Right cardiac atrium (tissue), 5 donors: ENCODE results near the gene IKZF1. TPM values are rescaled to one million over a fixed set of nuclear protein-coding genes. Genes with fewer than 3 reads are reported as not detected.

Experiments used
- ATAC-seq, 2 donors: fragments of 200-7000 bp; cut with Tn5 transposase; one replicate each; pipeline versions ENCODE4 v1.8.0 to v1.9.1; 2020; ENCODE audit warnings: moderate library complexity in 2 of 2, mild to moderate bottlenecking in 1 of 2
- DNase-seq, 3 donors: peaks; one replicate each; pipeline ENCODE4 v3.0.0-alpha.2; 2020
- H3K27ac ChIP-seq: one replicate; pipeline ENCODE4 v1.5.1; 2013; ENCODE audit warnings: mild to moderate bottlenecking, low read length, control low read depth, moderate library complexity
- H3K27me3 ChIP-seq: one replicate; pipeline ENCODE4 v1.6.1; 2013; ENCODE audit not compliant: control insufficient read depth, insufficient read depth
- H3K4me1 ChIP-seq: one replicate; pipeline ENCODE4 v1.6.1; 2013; ENCODE audit warnings: low read length; ENCODE audit not compliant: control insufficient read depth, insufficient read depth
- H3K4me3 ChIP-seq: one replicate; pipeline ENCODE4 v1.5.1; 2013; ENCODE audit warnings: low read length, control low read depth
- H3K9me3 ChIP-seq: one replicate; pipeline ENCODE4 v1.6.1; 2013; ENCODE audit warnings: low read length; ENCODE audit not compliant: control insufficient read depth
- WGBS: extraction: QIAGEN DNeasy Blood & Tissue Kit; methylation state at CpG from one replicate; pipeline ENCODE4 v1.1.7; 2013; 5-methylcytosine and 5-hydroxymethylcytosine counted together
- intact Hi-C, 4 donors: fragments of 100-400 bp; cut with DNase I; formaldehyde crosslinking; loops; one replicate each; pipeline versions ENCODE4 v1.11.0 to v1.14.0; 2022 to 2023
- polyA plus RNA-seq: library from polyadenylated mRNA; stranded (reverse); fragments of 200-250 nt; gene quantifications from one replicate; pipeline ENCODE4 v1.2.3, GENCODE V29; 2013
- total RNA-seq, 4 donors: library from RNA; stranded (reverse); fragmentation: NEBNext Ultra II Directional; extraction: Animal tissue kit (Norgen Biotek cat#: 25700); gene quantifications; one replicate each; pipeline ENCODE4 v1.2.1, GENCODE V29; 2021
- donor health status: healthy with polysubstance abuse.
- donor health status: DM: no; HTN: yes; CAD: no.
- donor health status: DM: no; HTN: no; CAD: no.
- donor health status: DM: no; HTN: yes; CAD: no; lungs with severe emphysema.
- donor health status: DM: yes; HTN: yes; CAD: no.

The IKZF1 gene
- total and polyA plus RNA-seq, 5 donors: 0.54 to 6.8 (median 4.2) TPM

GRCh38 chr7:50284296-50284695 is 20.2 kb upstream of the IKZF1 start:
- Histone ChIP-seq H3K9me3 (no peaks in the 10 kb centered on the region), H3K27ac (no peak overlapping the region), H3K4me1 (no peaks in the 10 kb centered on the region), H3K27me3 (no peaks in the 10 kb centered on the region), H3K4me3 (no peak overlapping the region)
- ATAC-seq: no peak
- 93% methylated on average over 3 of the region's 3 CpGs for WGBS
- intact Hi-C loops: no loop called here
- DNase-seq: no peak

- intact Hi-C loops: no loop called here
- H3K27ac ChIP-seq: no peak overlapping the region
- 57% methylated on average over 4 of the region's 4 CpGs for WGBS
- H3K27me3 ChIP-seq: no peaks in the 10 kb centered on the region
- no peak for DNase-seq
- H3K9me3 ChIP-seq: no peaks in the 10 kb centered on the region
- H3K4me3 ChIP-seq: no peak overlapping the region
- H3K4me1 ChIP-seq: no peaks in the 10 kb centered on the region
- no peak for ATAC-seq
Observed at GRCh38 chr7:50285269-50285668, 19.2 kb upstream of the IKZF1 start.

- DNase-seq: no peak
- WGBS: 70% methylated on average over 1 of the region's 1 CpG
- intact Hi-C loops: no loop called here
Observed at GRCh38 chr7:50287129-50287528, 17.4 kb upstream of the IKZF1 start.

GRCh38 chr7:50292165-50292757 is 12.3 kb upstream of the IKZF1 start:
- no peaks in the 10 kb centered on the region for H3K27me3 ChIP-seq
- H3K9me3 ChIP-seq: no peaks in the 10 kb centered on the region
- ATAC-seq (no peak), DNase-seq (no peak)
- intact Hi-C loops: no loop called here
- H3K4me3 ChIP-seq: no peak overlapping the region
- H3K27ac ChIP-seq: no peak overlapping the region
- H3K4me1 ChIP-seq: no peaks in the 10 kb centered on the region

More at GRCh38 chr7:50287129-50287528, 17.4 kb upstream of the IKZF1 start:
- Histone ChIP-seq H3K9me3 (no peaks in the 10 kb centered on the region), H3K4me1 (no peaks in the 10 kb centered on the region), H3K27ac (no peak overlapping the region), H3K4me3 (no peak overlapping the region), H3K27me3 (no peaks in the 10 kb centered on the region)
- no peak for ATAC-seq

GRCh38 chr7:50292763-50293162 is 11.8 kb upstream of the IKZF1 start:
- no peaks in the 10 kb centered on the region for H3K4me1 ChIP-seq
- intact Hi-C loops: no loop called here
- DNase-seq: no peak
- no peak overlapping the region for H3K27ac ChIP-seq
- H3K27me3 ChIP-seq: no peaks in the 10 kb centered on the region
- H3K4me3 ChIP-seq: no peak overlapping the region
- no peaks in the 10 kb centered on the region for H3K9me3 ChIP-seq
- ATAC-seq: no peak

- Histone ChIP-seq H3K4me1 (no peaks in the 10 kb centered on the region), H3K4me3 (no peak overlapping the region), H3K27me3 (no peaks in the 10 kb centered on the region), H3K27ac (no peak overlapping the region), H3K9me3 (no peaks in the 10 kb centered on the region)
- ATAC-seq: no peak
- no peak for DNase-seq
- intact Hi-C loops: no loop called here
- WGBS: 87% methylated on average over 7 of the region's 7 CpGs
Observed at GRCh38 chr7:50293509-50294179, 10.9 kb upstream of the IKZF1 start.

- no peak for ATAC-seq
- Histone ChIP-seq H3K4me3 (no peak overlapping the region), H3K9me3 (no peaks in the 10 kb centered on the region), H3K27ac (no peak overlapping the region), H3K4me1 (no peaks in the 10 kb centered on the region), H3K27me3 (no peaks in the 10 kb centered on the region)
- intact Hi-C loops: no loop called here
- 77% methylated on average over 5 of the region's 5 CpGs for WGBS
- no peak for DNase-seq
Observed at GRCh38 chr7:50295133-50295532, 9.4 kb upstream of the IKZF1 start.

- intact Hi-C loops: no loop called here
- Histone ChIP-seq H3K4me1 (no peaks in the 10 kb centered on the region), H3K27me3 (no peaks in the 10 kb centered on the region), H3K9me3 (no peaks in the 10 kb centered on the region), H3K4me3 (no peak overlapping the region), H3K27ac (no peak overlapping the region)
- no peak for DNase-seq
- WGBS: 82% methylated on average over 4 of the region's 4 CpGs
- ATAC-seq: no peak
Observed at GRCh38 chr7:50296799-50297198, 7.7 kb upstream of the IKZF1 start.

GRCh38 chr7:50298811-50299562 is 5.5 kb upstream of the IKZF1 start:
- intact Hi-C loops: no loop called here
- 83% methylated on average over 8 of the region's 8 CpGs for WGBS
- Histone ChIP-seq H3K4me3 (no peak overlapping the region), H3K4me1 (no peaks in the 10 kb centered on the region), H3K27ac (no peak overlapping the region), H3K9me3 (no peaks in the 10 kb centered on the region), H3K27me3 (no peaks in the 10 kb centered on the region)
- DNase-seq (no peak), ATAC-seq (no peak)

- Histone ChIP-seq H3K27me3 (no peaks in the 10 kb centered on the region), H3K9me3 (no peaks in the 10 kb centered on the region), H3K4me1 (no peaks in the 10 kb centered on the region), H3K4me3 (no peak overlapping the region), H3K27ac (no peak overlapping the region)
- DNase-seq (no peak), ATAC-seq (no peak)
- intact Hi-C loops: no loop called here
- WGBS: 63% methylated on average over 4 of the region's 4 CpGs
Observed at GRCh38 chr7:50300336-50300735, 4.2 kb upstream of the IKZF1 start.

- Histone ChIP-seq H3K4me3 (no peak overlapping the region), H3K9me3 (no peaks in the 10 kb centered on the region), H3K27me3 (no peaks in the 10 kb centered on the region), H3K27ac (no peak overlapping the region), H3K4me1 (no peaks in the 10 kb centered on the region)
- DNase-seq: no peak
- 85% methylated on average over 28 of the region's 28 CpGs for WGBS
- no peak for ATAC-seq
- intact Hi-C loops: no loop called here
Observed at GRCh38 chr7:50302486-50303334, 1.8 kb upstream of the IKZF1 start.
